Urinary bladder (tissue), 4 donors: ENCODE measurements around the gene KANSL2. TPM values are rescaled to one million over a fixed set of nuclear protein-coding genes. Genes with fewer than 3 reads are reported as not detected.
A peak's percentile ranks its signal among the peaks of the same experiment; 100 is the strongest.
"Not testable (repeated sequence)": the region's sequence is repeated elsewhere in the genome, so short reads cannot be mapped to it uniquely, and the experiment has no call there.

ENCODE experiments used
- DNase-seq: peaks from one replicate; pipeline ENCODE4 v3.0.0-alpha.2; 2015; ENCODE audit errors: extremely low spot score
- H3K27ac ChIP-seq: one replicate; pipeline ENCODE4 v1.5.1; 2013; ENCODE audit warnings: low read depth, mild to moderate bottlenecking, moderate library complexity
- H3K36me3 ChIP-seq: one replicate; pipeline ENCODE4 v1.6.1; 2013; ENCODE audit warnings: mild to moderate bottlenecking, moderate library complexity; ENCODE audit not compliant: insufficient read depth
- H3K4me1 ChIP-seq: one replicate; pipeline ENCODE4 v1.6.1; 2013; ENCODE audit warnings: mild to moderate bottlenecking, moderate library complexity; ENCODE audit not compliant: insufficient read depth
- H3K4me3 ChIP-seq: one replicate; pipeline ENCODE4 v1.5.1; 2013; ENCODE audit warnings: low read depth, low read length
- WGBS: extraction: QIAGEN DNeasy Blood & Tissue Kit; methylation state at CpG from one replicate; pipeline ENCODE4 v1.1.7; 2013; 5-methylcytosine and 5-hydroxymethylcytosine counted together
- polyA plus RNA-seq: library from polyadenylated mRNA; stranded (reverse); fragments of 200-250 nt; gene quantifications from one replicate; pipeline ENCODE4 v1.2.3, GENCODE V29; 2013
- total RNA-seq: library from RNA; depleted of rRNA; stranded (reverse); fragments of >200 nt; gene quantifications from one replicate; pipeline ENCODE4 v1.2.3, GENCODE V29; 2014
- donor health status: healthy with polysubstance abuse.
- donor health status: healthy.

Gene KANSL2
- total and polyA plus RNA-seq, 2 donors = 27.5 to 55.3 TPM

- H3K4me3 ChIP-seq = no peak overlapping the region
- H3K4me1 ChIP-seq = no peaks in the 10 kb centered on the region
- no peak overlapping the region for H3K27ac ChIP-seq
- DNase-seq = no peak
- 46% methylated on average over 2 of the region's 2 CpGs for WGBS
- H3K36me3 ChIP-seq = peaks cover 11% of the 10 kb centered on the region
Observed at GRCh38 chr12:48691826-48692487, 9.9 kb upstream of the KANSL2 start.

GRCh38 chr12:48690990-48691389 lies 9.0 kb upstream of the KANSL2 start:
- Histone ChIP-seq H3K27ac (no peak overlapping the region), H3K4me3 (no peak overlapping the region), H3K4me1 (no peaks in the 10 kb centered on the region), H3K36me3 (peaks cover 11% of the 10 kb centered on the region)
- DNase-seq = no peak
- WGBS = 50% methylated on average over 4 of the region's 4 CpGs

GRCh38 chr12:48690436-48690835 lies 8.4 kb upstream of the KANSL2 start:
- no peak overlapping the region for H3K27ac ChIP-seq
- H3K4me1 ChIP-seq = no peaks in the 10 kb centered on the region
- WGBS = 79% methylated on average over 4 of the region's 4 CpGs
- H3K4me3 ChIP-seq = no peak overlapping the region
- H3K36me3 ChIP-seq = peaks cover 10% of the 10 kb centered on the region
- no peak for DNase-seq

GRCh38 chr12:48688836-48689235 lies 6.8 kb upstream of the KANSL2 start:
- H3K27ac ChIP-seq = no peak overlapping the region
- WGBS = 61% methylated on average over 1 of the region's 1 CpG
- H3K4me1 ChIP-seq = no peaks in the 10 kb centered on the region
- peaks cover 5% of the 10 kb centered on the region for H3K36me3 ChIP-seq
- no peak overlapping the region for H3K4me3 ChIP-seq
- DNase-seq = no peak

GRCh38 chr12:48687592-48687991 lies 5.6 kb upstream of the KANSL2 start:
- WGBS = 65% methylated on average over 4 of the region's 4 CpGs
- DNase-seq = no peak
- no peak overlapping the region for H3K4me3 ChIP-seq
- H3K27ac ChIP-seq = no peak overlapping the region
- no peaks in the 10 kb centered on the region for H3K36me3 ChIP-seq
- no peaks in the 10 kb centered on the region for H3K4me1 ChIP-seq

GRCh38 chr12:48686615-48687334 lies 4.7 kb upstream of the KANSL2 start:
- Histone ChIP-seq H3K4me1 (no peaks in the 10 kb centered on the region), H3K36me3 (no peaks in the 10 kb centered on the region), H3K27ac (no peak overlapping the region), H3K4me3 (no peak overlapping the region)
- DNase-seq = no peak
- WGBS = 93% methylated on average over 6 of the region's 6 CpGs

GRCh38 chr12:48686037-48686595 lies 4.1 kb upstream of the KANSL2 start:
- no peak for DNase-seq
- H3K27ac ChIP-seq = no peak overlapping the region
- H3K4me3 ChIP-seq = no peak overlapping the region
- H3K4me1 ChIP-seq = no peaks in the 10 kb centered on the region
- WGBS = 54% methylated on average over 3 of the region's 3 CpGs
- no peaks in the 10 kb centered on the region for H3K36me3 ChIP-seq

GRCh38 chr12:48683534-48683933 lies 1.5 kb upstream of the KANSL2 start:
- H3K27ac ChIP-seq = no peak overlapping the region
- peaks cover 4% of the 10 kb centered on the region for H3K4me1 ChIP-seq
- no peak for DNase-seq
- H3K36me3 ChIP-seq = peaks cover 4% of the 10 kb centered on the region
- WGBS = 83% methylated on average over 4 of the region's 4 CpGs
- no peak overlapping the region for H3K4me3 ChIP-seq

- H3K4me3 ChIP-seq = peak overlapping the region; percentile 42
- no peak for DNase-seq
- 88% methylated on average over 2 of the region's 2 CpGs for WGBS
- H3K36me3 ChIP-seq = peaks cover 5% of the 10 kb centered on the region
- H3K4me1 ChIP-seq = peaks cover 4% of the 10 kb centered on the region
- H3K27ac ChIP-seq = no peak overlapping the region
Observed at GRCh38 chr12:48682927-48683326, 889 bp upstream of the KANSL2 start.

GRCh38 chr12:48682533-48682905 lies 481 bp upstream of the KANSL2 start:
- not testable (repeated sequence) for H3K27ac ChIP-seq, DNase-seq, H3K36me3 ChIP-seq, H3K4me1 ChIP-seq
- peak overlapping the region; percentile 42 for H3K4me3 ChIP-seq
- 15% methylated on average over 19 of the region's 19 CpGs for WGBS

- WGBS = under 1% methylated on average over 11 of the region's 11 CpGs
Observed at GRCh38 chr12:48681399-48681709, 684 bp downstream of the KANSL2 start.

GRCh38 chr12:48680861-48681260 lies 1.2 kb downstream of the KANSL2 start:
- no peak for DNase-seq
- Histone ChIP-seq H3K36me3 (peaks cover 5% of the 10 kb centered on the region), H3K4me3 (peak overlapping the region; percentile 74), H3K4me1 (peaks cover 4% of the 10 kb centered on the region), H3K27ac (no peak overlapping the region)
- 85% methylated on average over 13 of the region's 13 CpGs for WGBS

More at GRCh38 chr12:48681399-48681709, 684 bp downstream of the KANSL2 start:
- H3K4me3 ChIP-seq = peak overlapping the region; percentile 74
- peaks cover 4% of the 10 kb centered on the region for H3K4me1 ChIP-seq
- H3K27ac ChIP-seq = no peak overlapping the region
- peak; percentile 3 for DNase-seq
- peaks cover 5% of the 10 kb centered on the region for H3K36me3 ChIP-seq

GRCh38 chr12:48678551-48679185 lies 3.4 kb downstream of the KANSL2 start:
- Histone ChIP-seq H3K27ac (no peak overlapping the region), H3K36me3 (peaks cover 5% of the 10 kb centered on the region), H3K4me3 (no peak overlapping the region), H3K4me1 (peaks cover 4% of the 10 kb centered on the region)
- 64% methylated on average over 3 of the region's 3 CpGs for WGBS
- no peak for DNase-seq
